Stomach smooth muscle (tissue), 2 donors: ENCODE results near the gene MRPS10.

ENCODE experiments used
- H3K27ac ChIP-seq: one replicate; pipeline ENCODE4 v1.7.0; 2013; ENCODE audit warnings: mild to moderate bottlenecking, low read length, inconsistent platforms
- H3K27me3 ChIP-seq, 2 donors: one replicate each; pipeline ENCODE4 v1.7.0; 2013; ENCODE audit warnings: low read length in 2 of 2; ENCODE audit not compliant: insufficient read depth in 2 of 2, control insufficient read depth in 1 of 2
- H3K36me3 ChIP-seq, 2 donors: one replicate each; pipeline ENCODE4 v1.7.0; 2013; ENCODE audit warnings: low read length in 2 of 2; ENCODE audit not compliant: control insufficient read depth in 2 of 2, insufficient read depth in 2 of 2
- H3K4me1 ChIP-seq: one replicate; pipeline ENCODE4 v1.7.0; 2013; ENCODE audit warnings: low read length; ENCODE audit not compliant: control insufficient read depth, insufficient read depth
- H3K4me3 ChIP-seq, 2 donors: one replicate each; pipeline ENCODE4 v1.7.0; 2013; ENCODE audit warnings: low read length in 2 of 2
- H3K9ac ChIP-seq, 2 donors: one replicate each; pipeline ENCODE4 v1.7.0; 2013; ENCODE audit warnings: low read length in 2 of 2, mild to moderate bottlenecking in 1 of 2
- H3K9me3 ChIP-seq, 2 donors: one replicate each; pipeline ENCODE4 v1.7.0; 2013; ENCODE audit warnings: low read length in 2 of 2; ENCODE audit not compliant: control insufficient read depth in 2 of 2
- donor health status: healthy.
- donor health status: Pancreatic carcinoma.

Gene MRPS10

DNA sequence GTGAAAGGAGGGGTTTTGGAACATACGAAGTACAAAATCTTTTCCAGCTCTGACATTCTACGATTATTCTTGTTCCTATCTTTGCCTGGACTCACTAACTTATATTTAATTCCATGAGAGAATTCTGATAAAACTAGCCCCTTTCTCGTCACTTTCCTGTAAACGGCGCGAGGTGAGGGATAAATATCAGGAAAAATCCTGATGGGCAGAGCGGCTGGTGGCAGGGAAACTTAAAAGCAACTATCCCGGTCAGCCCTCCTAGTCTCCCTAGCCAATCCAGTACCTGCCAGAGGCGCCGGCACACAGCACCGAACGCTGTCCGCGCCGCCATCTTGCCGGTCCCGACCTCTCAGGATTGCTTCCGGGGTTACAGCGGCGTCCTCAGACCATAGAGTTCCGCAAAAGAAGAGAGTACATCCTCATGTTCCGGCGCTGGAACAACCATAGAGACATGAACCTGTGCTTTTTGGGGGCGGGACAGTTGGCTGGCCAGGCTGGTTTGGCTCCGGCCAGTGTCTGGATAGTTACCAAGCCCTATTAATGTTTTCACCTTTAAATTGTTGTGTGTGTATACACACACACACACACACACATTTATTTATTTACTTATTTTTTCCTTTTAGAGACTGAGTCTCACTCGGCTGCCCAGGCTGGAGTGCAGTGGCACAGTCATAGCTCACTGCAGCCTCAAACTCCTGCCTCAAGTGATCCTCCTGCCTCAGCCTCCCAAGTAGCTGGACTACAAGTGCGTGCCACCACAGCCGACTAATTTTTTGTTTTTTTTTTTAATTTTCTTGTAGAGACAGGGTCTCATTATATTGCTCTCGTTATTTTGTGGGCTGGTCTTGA lies at the start of gene MRPS10:
Gene MRPS10 (minus strand): TSS at position 343 of the 849 bp plus-strand sequence. CDS start 12 bp downstream, at position 331.
- H3K4me3 ChIP-seq: peak within 1 kb of the TSS; percentile 82 to 94
- H3K27ac ChIP-seq: peak within 1 kb of the TSS; percentile 71
- peaks cover 2 to 3% of the 10 kb centered on the region in 2 donors for H3K36me3 ChIP-seq
- peak within 1 kb of the TSS; percentile 92 to 96 for H3K9ac ChIP-seq
- H3K4me1 ChIP-seq: peaks cover 16% of the 10 kb centered on the region
- H3K9me3 ChIP-seq: no peaks in the 10 kb centered on the region
- H3K27me3 ChIP-seq: peaks cover 0 to 2% of the 10 kb centered on the region in 2 donors

DNA sequence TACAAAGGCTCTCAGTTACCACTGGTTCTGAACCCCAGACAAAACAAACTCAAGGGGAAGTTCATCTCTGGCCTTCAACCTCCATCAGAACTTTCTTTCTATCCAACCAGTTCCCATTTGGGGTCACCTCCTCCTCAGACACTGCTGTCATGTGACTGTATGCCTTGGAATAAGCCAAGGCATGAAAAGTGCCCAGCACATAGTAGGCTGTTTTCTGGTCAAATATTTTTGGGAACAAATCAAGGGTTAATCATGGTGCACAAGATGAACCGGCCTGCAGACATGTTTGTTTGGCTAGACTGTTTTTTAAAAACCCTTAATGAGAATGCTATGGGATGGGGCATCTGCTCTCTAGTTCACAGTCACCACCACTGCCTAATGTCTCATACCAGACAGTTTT lies 48.9 kb upstream of the MRPS10 start:
- no peaks in the 10 kb centered on the region for H3K9me3 ChIP-seq
- H3K27ac ChIP-seq: no peak overlapping the region
- H3K9ac ChIP-seq: no peak overlapping the region
- peaks cover 7 to 11% of the 10 kb centered on the region in 2 donors for H3K36me3 ChIP-seq
- peaks cover 5% of the 10 kb centered on the region for H3K4me1 ChIP-seq
- H3K4me3 ChIP-seq: no peak overlapping the region
- H3K27me3 ChIP-seq: no peaks in the 10 kb centered on the region

DNA sequence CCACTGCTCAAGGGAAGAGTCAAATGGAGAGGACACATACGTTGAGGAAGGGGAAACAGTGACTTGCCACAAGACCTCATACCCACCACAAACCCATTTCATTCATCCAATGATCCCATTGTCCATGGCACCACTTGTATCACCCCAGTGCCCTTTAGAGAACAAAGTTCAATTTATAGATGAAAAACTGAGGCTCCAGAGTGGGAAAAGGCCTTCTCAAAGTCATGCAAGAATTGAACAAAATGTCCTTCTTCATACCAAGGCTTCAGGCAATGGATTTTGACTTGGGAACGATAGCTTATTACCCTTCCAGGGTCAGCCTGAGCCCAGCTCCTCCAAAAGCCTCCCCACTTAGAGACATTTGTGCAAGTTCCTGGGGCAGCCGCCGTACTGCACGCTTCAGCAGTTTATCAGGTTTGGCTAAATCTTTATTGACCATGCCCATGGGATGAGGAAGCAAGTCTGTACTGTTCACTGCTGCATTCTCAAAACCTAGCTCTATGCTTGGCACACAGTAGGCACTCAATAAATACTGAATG lies 47.3 kb upstream of the MRPS10 start:
- Histone ChIP-seq H3K36me3 (peaks cover 7 to 9% of the 10 kb centered on the region in 2 donors), H3K9me3 (no peaks in the 10 kb centered on the region), H3K9ac (no peak overlapping the region), H3K27ac (no peak overlapping the region), H3K27me3 (no peaks in the 10 kb centered on the region), H3K4me1 (peaks cover 5% of the 10 kb centered on the region), H3K4me3 (no peak overlapping the region)

DNA sequence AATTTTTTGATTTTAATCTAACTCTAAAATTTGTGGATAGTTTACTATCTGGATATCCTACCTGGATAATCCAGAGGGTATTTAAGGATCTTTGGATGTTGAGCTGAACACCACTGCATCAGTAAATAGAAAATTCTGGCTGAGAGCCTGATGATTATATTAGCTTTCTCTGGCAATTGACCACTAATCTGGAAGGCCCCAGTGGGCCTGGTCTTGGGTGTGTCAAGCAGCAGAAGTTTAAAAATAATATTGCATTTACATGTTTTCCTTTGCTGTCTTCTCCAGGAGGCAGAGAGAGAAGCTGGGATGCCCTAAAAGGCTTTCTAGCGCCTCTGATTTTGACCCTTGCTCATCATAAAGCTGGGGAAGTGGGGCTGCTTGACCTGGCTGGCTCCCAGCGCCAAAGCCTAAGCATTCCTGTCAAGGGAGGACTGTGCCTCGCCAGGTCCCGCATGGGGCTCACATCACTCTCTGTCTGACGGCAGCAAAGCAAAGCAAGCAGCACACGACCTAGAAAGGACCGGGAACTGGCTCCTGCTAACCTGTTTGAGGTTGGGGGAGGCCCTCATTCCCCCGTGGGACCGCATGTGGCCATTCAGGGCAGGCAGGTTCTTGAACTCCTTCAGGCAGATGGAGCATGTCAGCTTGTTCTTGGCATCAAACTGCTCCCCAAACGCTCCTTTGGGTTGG lies 46.6 kb upstream of the MRPS10 start:
- Histone ChIP-seq H3K27me3 (no peaks in the 10 kb centered on the region), H3K9me3 (no peaks in the 10 kb centered on the region), H3K4me1 (peaks cover 5% of the 10 kb centered on the region), H3K36me3 (peaks cover 4 to 7% of the 10 kb centered on the region in 2 donors), H3K27ac (no peak overlapping the region), H3K9ac (no peak overlapping the region), H3K4me3 (no peak overlapping the region)

DNA sequence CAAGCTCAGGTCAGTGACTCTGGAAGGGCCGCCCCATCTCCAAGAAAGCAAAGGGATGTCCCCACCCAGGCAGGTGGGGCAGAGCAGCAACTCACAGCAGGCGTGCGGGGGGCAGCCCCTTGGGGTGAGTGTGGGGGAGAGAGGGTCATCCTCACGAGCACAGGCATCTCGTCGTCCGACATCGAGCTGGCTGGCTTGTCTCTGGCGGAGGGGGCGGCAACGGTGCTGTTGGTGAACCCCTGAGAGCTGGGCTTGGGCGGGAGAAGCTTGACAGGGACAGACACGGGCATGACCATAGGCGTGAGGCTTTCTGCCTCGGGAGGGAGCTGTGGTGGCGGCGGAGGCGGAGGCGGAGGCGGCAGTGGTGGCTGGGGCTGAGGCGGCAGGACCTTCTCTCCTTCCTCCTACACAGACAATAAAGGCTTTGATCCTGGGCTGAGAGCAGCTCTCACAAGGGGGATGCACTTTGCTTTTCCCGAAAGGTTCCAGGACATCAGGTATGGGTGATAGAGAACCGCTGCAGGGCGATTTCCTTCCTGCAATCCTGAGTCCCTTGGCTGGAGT lies 45.6 kb upstream of the MRPS10 start:
- H3K4me3 ChIP-seq: no peak overlapping the region
- no peak overlapping the region for H3K9ac ChIP-seq
- H3K36me3 ChIP-seq: peaks cover 0 to 4% of the 10 kb centered on the region in 2 donors
- H3K27me3 ChIP-seq: no peaks in the 10 kb centered on the region
- H3K4me1 ChIP-seq: peaks cover 5% of the 10 kb centered on the region
- no peak overlapping the region for H3K27ac ChIP-seq
- H3K9me3 ChIP-seq: no peaks in the 10 kb centered on the region

DNA sequence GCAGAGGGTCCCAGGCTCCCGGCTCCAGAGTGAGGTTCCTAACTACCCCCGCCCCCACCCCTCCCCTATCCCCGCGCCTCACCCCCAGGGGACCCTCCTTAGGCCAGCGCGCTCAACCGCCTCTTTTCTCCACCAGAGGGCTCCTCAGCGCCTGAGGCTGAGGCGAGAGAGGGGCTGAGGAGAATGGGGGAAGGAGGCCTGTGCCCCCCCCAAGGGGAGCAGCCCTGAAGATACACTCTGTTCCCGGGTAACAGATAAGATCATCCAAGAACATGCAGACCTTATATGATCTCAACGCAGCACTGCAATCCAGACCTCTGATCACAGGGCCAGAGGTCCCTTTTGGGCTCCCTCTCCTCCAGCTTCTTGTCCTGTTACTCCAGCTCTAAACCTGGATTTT lies 43.3 kb upstream of the MRPS10 start:
- H3K27ac ChIP-seq: no peak overlapping the region
- H3K27me3 ChIP-seq: no peaks in the 10 kb centered on the region
- peaks cover 5% of the 10 kb centered on the region for H3K4me1 ChIP-seq
- H3K9me3 ChIP-seq: no peaks in the 10 kb centered on the region
- no peak overlapping the region for H3K4me3 ChIP-seq
- peaks cover 5 to 16% of the 10 kb centered on the region in 2 donors for H3K36me3 ChIP-seq
- H3K9ac ChIP-seq: no peak overlapping the region

DNA sequence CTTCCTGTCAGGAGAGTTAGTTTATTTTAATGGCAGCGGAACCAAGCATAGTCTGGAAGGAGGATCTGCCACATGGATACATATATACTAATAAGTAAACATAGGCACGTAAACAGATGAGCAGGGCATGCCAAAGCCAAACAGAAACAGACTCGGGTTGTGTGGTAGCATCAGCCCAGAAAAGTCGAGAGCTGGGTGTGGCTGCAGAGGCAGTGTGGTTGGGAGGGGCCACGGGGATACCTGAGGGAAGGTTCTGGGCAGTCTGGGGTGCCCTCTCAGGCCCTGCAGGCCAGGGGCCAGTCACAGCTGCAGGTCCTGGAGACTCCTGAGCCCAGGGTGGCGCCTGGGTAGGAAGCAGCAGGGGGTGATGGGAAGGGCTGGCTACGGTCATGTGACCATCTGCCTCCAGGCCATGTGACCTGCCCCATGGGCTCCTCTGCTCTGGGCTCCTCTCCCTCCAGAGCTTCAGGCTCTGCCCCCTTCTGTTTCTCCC lies 42.8 kb upstream of the MRPS10 start:
- Histone ChIP-seq H3K9me3 (no peaks in the 10 kb centered on the region), H3K9ac (no peak overlapping the region), H3K27ac (no peak overlapping the region), H3K36me3 (peaks cover 7 to 16% of the 10 kb centered on the region in 2 donors), H3K4me3 (no peak overlapping the region), H3K4me1 (peaks cover 5% of the 10 kb centered on the region), H3K27me3 (no peaks in the 10 kb centered on the region)

DNA sequence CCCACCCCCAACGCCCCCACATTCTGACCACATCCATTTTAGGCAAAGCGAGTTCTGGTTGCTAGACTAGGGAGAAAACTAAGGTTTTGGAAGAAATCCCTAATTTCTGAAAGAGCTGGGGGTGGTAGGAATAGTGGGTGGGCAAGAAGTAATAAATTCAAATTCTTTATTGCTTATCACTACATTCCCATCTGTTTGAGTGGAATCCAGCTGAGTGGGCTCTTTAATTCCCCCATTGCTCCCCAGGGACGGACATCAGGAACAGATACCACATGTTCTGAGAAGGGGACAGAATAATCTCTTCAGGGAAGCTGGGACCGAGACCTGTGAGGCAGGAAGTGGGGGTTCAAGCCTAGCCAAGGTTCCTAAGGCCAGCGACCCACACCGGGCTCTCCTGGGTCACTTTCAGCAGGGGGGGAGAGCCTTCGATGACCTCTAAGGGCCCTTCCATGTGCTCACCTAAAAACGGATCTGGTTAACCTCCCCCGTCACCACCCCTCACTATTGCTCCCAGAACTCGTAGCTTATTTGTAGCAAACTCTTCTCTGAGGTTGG lies 42.3 kb upstream of the MRPS10 start:
- Histone ChIP-seq H3K4me1 (peaks cover 5% of the 10 kb centered on the region), H3K9me3 (no peaks in the 10 kb centered on the region), H3K9ac (no peak overlapping the region), H3K36me3 (peaks cover 10 to 16% of the 10 kb centered on the region in 2 donors), H3K27ac (no peak overlapping the region), H3K27me3 (no peaks in the 10 kb centered on the region), H3K4me3 (no peak overlapping the region)

DNA sequence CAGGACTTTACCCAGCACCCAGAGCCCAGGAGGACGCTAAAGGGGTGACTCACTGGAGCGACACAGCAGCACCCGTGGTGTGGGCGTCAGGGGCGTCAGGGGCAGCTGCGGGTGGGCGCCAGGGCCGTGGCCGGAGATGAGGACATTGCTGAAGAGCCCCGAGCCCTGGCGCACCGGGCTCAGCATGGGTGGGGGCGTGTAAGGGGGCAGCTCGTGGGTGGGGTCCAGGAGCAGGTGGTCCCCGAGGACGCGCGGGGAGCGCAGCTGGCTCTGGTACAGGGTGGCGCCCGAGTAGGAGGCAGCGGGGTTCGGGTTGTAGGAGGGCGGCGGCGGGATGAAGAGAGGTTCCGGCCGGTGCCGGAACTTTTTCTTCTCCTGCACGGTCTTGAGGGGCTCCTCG lies 41.6 kb upstream of the MRPS10 start:
- H3K36me3 ChIP-seq: peaks cover 15 to 22% of the 10 kb centered on the region in 2 donors
- H3K4me1 ChIP-seq: peaks cover under 1% of the 10 kb centered on the region

DNA sequence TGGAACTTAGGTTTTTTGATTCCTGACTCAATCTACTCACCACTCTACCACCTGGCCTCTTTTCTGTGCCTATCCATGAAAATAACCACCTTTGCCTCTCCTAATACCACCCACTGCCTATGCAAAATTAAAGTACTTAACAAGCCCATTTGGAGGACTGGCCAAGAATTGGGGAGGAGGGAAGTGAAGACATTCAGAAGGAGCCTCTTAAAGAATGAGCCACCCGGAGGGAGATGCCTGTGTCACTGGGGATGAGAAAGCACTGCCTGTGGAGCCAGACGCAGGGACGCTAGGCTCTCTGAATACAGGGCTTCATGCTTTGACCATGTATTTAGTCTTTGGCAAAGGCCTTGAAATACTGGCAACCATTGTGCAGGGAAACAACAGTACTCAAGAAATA lies 40.0 kb upstream of the MRPS10 start:
- Histone ChIP-seq H3K4me1 (peaks cover 3% of the 10 kb centered on the region), H3K9ac (no peak overlapping the region), H3K4me3 (no peak overlapping the region), H3K27ac (no peak overlapping the region), H3K27me3 (no peaks in the 10 kb centered on the region), H3K36me3 (peaks cover 23 to 32% of the 10 kb centered on the region in 2 donors), H3K9me3 (no peaks in the 10 kb centered on the region)

More for the DNA sequence above, 41.6 kb upstream of the MRPS10 start:
- Histone ChIP-seq H3K9me3 (no peaks in the 10 kb centered on the region), H3K27ac (no peak overlapping the region), H3K27me3 (no peaks in the 10 kb centered on the region), H3K9ac (no peak overlapping the region), H3K4me3 (no peak overlapping the region)
